ENCODE results near the gene CDH22. TPM values are rescaled to one million over a fixed set of nuclear protein-coding genes. Genes with fewer than 3 reads are reported as not detected.

The CDH22 gene
- total RNA-seq, 2 donors from 2014 or later = 0.12 to 0.13 TPM

DNA sequence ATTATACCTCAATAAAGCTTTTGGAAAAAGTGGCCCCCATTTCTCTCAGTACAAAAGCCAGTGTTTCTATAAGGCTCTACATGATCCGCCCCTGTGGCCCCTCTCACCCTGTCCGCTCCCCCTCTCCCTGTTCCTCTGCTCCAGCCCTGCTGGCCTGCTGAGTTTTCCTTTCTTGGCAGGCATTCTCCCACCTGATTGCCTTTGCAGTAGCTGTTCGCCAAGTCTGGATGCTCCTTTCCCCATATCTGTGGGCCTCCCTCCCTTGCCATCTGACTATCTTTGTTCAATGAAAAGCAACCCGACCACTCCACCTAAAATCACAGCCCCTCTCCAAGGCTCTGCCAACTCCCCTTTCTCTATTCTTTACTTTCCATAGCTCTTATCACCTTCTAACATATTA is 33.2 kb downstream of the CDH22 start:
- intact Hi-C loops (cut with DNase I) = no loop called here
- no peaks in the 10 kb centered on the region for H3K27me3 ChIP-seq
- no peak overlapping the region for H3K9ac ChIP-seq (ENCODE audit: low read depth in 2 of 2, low read length in 2 of 2)
- no peaks in the 10 kb centered on the region for H3K4me1 ChIP-seq
- DNase-seq = no peak
- H3K36me3 ChIP-seq = no peaks in the 10 kb centered on the region
- H3K27ac ChIP-seq = no peak overlapping the region
- H3K4me3 ChIP-seq = no peak overlapping the region
- H3K9me3 ChIP-seq = no peaks in the 10 kb centered on the region
- TF ChIP-seq, protein P1, sequence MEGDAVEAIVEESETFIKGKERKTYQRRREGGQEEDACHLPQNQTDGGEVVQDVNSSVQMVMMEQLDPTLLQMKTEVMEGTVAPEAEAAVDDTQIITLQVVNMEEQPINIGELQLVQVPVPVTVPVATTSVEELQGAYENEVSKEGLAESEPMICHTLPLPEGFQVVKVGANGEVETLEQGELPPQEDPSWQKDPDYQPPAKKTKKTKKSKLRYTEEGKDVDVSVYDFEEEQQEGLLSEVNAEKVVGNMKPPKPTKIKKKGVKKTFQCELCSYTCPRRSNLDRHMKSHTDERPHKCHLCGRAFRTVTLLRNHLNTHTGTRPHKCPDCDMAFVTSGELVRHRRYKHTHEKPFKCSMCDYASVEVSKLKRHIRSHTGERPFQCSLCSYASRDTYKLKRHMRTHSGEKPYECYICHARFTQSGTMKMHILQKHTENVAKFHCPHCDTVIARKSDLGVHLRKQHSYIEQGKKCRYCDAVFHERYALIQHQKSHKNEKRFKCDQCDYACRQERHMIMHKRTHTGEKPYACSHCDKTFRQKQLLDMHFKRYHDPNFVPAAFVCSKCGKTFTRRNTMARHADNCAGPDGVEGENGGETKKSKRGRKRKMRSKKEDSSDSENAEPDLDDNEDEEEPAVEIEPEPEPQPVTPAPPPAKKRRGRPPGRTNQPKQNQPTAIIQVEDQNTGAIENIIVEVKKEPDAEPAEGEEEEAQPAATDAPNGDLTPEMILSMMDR (IDR thresholded peaks at IDR 0.05) = no peak

DNA sequence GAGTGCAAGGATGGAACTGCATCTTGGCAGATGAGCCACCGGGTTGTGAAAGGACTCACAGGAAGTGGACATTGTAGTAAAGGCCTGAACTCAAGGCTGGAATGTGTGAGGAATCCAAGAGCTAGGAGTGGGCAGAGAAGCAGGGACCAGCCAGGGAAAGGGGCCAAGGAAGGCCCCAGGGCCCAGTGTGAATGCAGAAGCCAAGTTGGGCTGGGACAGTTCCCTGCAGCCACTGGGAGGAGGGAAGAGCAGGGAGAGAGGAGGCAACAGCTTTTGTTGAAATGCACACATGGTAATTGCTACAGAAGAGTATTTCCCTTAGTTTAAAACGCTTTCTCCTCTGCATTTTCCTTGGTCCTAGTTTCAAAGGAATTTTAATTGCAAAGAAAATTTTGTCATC is 34.6 kb downstream of the CDH22 start:
- TF ChIP-seq, protein P1 (IDR thresholded peaks at IDR 0.05) = no peak
- intact Hi-C loops (cut with DNase I) = no loop called here
- Histone ChIP-seq H3K27me3 (no peaks in the 10 kb centered on the region), H3K27ac (no peak overlapping the region), H3K9ac (ENCODE audit: low read depth in 2 of 2, low read length in 2 of 2) (no peak overlapping the region), H3K36me3 (no peaks in the 10 kb centered on the region), H3K4me3 (no peak overlapping the region), H3K9me3 (no peaks in the 10 kb centered on the region), H3K4me1 (no peaks in the 10 kb centered on the region)
- DNase-seq = no peak

DNA sequence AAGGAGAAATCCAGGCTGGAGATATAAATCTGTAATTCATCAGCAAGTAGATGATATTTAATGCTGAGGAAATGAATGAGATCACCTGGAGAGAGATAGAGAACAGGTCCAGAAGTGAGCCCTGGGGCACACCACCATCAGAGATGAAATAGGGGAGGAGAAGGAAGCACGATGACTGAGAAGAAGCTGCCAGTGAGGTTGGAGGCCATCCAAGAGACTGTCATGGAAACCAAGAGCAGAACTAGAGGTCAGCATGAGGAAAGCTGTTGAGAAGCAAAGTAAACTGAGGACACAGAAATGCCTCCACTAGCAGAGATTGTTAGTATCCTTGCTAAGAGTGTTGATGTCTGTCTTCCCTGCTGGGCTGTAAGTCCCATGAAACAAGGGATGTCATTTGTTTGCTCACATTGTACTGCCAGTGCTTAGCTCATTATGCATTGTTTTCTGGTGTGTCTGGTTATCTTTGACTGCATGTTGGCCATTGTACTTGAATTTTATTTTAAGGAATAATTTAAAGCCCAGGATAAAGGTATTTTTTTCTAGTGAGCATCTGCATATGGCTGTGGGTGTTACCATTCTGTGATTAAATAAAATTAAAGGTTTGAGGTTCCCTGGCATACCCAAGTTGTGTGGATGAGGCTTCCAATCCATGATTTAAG is 35.8 kb downstream of the CDH22 start:
- no peaks in the 10 kb centered on the region for H3K9me3 ChIP-seq
- H3K9ac ChIP-seq (ENCODE audit: low read depth in 2 of 2, low read length in 2 of 2) = no peak overlapping the region
- no peak overlapping the region for H3K4me3 ChIP-seq
- H3K36me3 ChIP-seq = no peaks in the 10 kb centered on the region
- DNase-seq = no peak
- TF ChIP-seq, protein P1 (IDR thresholded peaks at IDR 0.05) = no peak
- intact Hi-C loops (cut with DNase I) = no loop called here
- no peaks in the 10 kb centered on the region for H3K27me3 ChIP-seq
- no peak overlapping the region for H3K27ac ChIP-seq
- no peaks in the 10 kb centered on the region for H3K4me1 ChIP-seq

DNA sequence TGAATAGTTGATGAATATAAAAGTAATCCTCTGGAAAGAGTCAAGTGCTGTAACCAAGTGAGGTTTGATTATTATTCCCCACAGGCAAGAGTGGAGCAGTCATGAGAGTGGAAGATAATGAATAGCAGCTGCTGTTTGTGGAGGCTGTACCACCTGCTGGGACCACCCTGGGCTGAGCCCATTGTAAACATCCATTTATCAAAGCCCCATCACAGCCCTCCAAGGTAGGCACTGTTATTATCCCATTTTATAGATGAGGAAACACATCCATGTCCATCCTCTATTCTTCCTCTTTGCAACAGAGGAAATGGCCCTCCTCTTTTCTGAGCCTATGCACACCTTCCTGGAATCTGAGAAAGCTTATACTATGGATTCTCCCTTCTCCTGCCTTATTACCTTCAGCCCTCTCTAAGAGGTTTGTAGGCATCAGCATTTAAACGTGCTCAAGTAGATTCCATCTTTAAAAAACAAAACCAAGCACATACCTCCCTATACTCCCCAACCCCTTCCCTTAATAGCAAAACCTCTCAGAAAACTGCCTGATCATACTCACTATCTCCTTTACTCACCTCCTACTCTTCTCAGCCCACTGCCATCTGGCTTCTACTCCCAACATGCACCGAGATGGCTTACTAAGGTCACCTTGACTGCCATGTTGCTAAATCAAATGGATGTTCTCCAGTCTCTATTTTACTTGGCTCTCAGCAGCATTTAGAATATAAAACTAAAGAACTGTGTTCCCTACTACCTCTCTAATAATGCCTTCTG is 37.1 kb downstream of the CDH22 start:
- no peak for DNase-seq
- Histone ChIP-seq H3K27ac (no peak overlapping the region), H3K9ac (ENCODE audit: low read depth in 2 of 2, low read length in 2 of 2) (no peak overlapping the region), H3K4me3 (no peak overlapping the region), H3K9me3 (no peaks in the 10 kb centered on the region), H3K36me3 (no peaks in the 10 kb centered on the region), H3K27me3 (no peaks in the 10 kb centered on the region), H3K4me1 (no peaks in the 10 kb centered on the region)
- TF ChIP-seq, protein P1 (IDR thresholded peaks at IDR 0.05) = no peak
- intact Hi-C loops (cut with DNase I) = no loop called here

DNA sequence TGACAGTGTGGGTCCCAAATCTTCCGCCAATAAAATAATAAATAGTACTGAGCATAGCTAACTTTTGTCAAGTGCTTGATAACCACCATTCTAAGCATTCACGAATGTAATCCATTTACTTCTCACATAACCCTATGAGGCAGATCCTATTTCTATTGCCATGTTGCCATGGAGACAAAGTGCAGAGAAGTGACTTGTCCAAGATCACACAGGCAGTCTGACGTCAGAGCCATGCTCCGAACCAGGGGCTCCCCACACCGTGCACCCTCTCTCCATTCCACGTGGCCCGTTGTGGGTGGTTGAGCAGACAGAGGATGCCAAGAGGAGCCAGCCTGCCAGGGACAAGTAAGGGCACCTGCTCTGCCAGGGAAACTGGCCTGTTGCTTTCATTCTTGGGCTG is 38.9 kb downstream of the CDH22 start:
- no peaks in the 10 kb centered on the region for H3K4me1 ChIP-seq
- no peak overlapping the region for H3K27ac ChIP-seq
- H3K9ac ChIP-seq (ENCODE audit: low read depth in 2 of 2, low read length in 2 of 2) = no peak overlapping the region
- TF ChIP-seq, protein P1 (IDR thresholded peaks at IDR 0.05) = no peak
- H3K36me3 ChIP-seq = no peaks in the 10 kb centered on the region
- H3K9me3 ChIP-seq = no peaks in the 10 kb centered on the region
- H3K4me3 ChIP-seq = no peak overlapping the region
- intact Hi-C loops (cut with DNase I) = no loop called here
- H3K27me3 ChIP-seq = no peaks in the 10 kb centered on the region
- DNase-seq = no peak

Data from colonic mucosa (tissue), 4 donors.